ENCODE measurements around the gene HMCN2.

DNA sequence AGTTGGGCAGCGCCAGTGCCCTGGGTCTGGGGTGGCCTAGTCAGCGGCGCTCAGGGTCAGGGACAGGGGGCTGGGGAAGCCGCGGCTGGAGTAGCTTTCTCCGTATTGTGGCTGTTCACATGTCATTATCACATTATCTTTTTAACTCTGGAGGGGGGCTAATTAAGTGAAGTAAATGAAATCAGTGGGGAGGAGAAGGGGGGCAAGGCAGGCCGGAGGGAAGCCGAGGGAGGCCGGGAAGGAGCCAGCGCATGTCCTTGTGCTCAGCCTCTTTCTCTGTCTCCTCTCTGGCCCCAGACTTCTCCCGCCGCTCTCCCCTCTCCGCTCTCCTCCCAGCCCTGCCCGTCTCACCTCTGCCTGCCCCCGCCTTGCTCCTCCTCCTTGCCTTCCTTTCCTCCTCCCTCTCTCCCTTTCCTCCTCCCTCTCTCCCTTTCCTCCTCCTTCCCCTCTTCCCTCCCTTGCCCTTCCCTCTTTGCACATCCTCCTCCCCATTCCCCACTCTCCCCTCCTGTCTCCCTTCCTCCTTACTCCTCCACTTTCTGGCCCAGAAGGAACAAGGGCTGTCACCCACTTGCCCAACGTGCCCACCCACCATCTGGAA lies 217.9 kb downstream of the HMCN2 start:
- TF ChIP-seq, protein P1, sequence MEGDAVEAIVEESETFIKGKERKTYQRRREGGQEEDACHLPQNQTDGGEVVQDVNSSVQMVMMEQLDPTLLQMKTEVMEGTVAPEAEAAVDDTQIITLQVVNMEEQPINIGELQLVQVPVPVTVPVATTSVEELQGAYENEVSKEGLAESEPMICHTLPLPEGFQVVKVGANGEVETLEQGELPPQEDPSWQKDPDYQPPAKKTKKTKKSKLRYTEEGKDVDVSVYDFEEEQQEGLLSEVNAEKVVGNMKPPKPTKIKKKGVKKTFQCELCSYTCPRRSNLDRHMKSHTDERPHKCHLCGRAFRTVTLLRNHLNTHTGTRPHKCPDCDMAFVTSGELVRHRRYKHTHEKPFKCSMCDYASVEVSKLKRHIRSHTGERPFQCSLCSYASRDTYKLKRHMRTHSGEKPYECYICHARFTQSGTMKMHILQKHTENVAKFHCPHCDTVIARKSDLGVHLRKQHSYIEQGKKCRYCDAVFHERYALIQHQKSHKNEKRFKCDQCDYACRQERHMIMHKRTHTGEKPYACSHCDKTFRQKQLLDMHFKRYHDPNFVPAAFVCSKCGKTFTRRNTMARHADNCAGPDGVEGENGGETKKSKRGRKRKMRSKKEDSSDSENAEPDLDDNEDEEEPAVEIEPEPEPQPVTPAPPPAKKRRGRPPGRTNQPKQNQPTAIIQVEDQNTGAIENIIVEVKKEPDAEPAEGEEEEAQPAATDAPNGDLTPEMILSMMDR (IDR thresholded peaks at IDR 0.05): no peak
- TF ChIP-seq POLR2A (IDR thresholded peaks at IDR 0.05): no peak

All from uterus (tissue), 2 donors.